GM12873 (cell line): ENCODE results near the gene DIDO1.

Experiments used
- CTCF ChIP-seq: IDR thresholded peaks from 2 replicates; pipeline ENCODE4 v1.5.1; 2012; ENCODE audit warnings: low read depth, mild to moderate bottlenecking, moderate library complexity, low read length, control low read depth; ENCODE audit not compliant: insufficient read depth; ENCODE audit errors: missing control alignments

The DIDO1 gene

GRCh38 chr20:62920039-62920645, 6.2 kb downstream of the DIDO1 start:
- no peak for TF ChIP-seq CTCF

- no peak for TF ChIP-seq CTCF
Observed at GRCh38 chr20:62918831-62919230, 7.5 kb downstream of the DIDO1 start.

GRCh38 chr20:62918147-62918546, 8.2 kb downstream of the DIDO1 start:
- no peak for TF ChIP-seq CTCF

GRCh38 chr20:62917720-62918119, 8.6 kb downstream of the DIDO1 start:
- no peak for TF ChIP-seq CTCF

- no peak for TF ChIP-seq CTCF
Observed at GRCh38 chr20:62916703-62917476, 9.4 kb downstream of the DIDO1 start.

- TF ChIP-seq CTCF = no peak
Observed at GRCh38 chr20:62914970-62915457, 11.3 kb downstream of the DIDO1 start.

- no peak for TF ChIP-seq CTCF
Observed at GRCh38 chr20:62914436-62914835, 11.9 kb downstream of the DIDO1 start.
